ENCODE measurements around the gene SIGLEC10.
"Not testable (repeated sequence)": the region's sequence is repeated elsewhere in the genome, so short reads cannot be mapped to it uniquely, and the experiment has no call there.

The SIGLEC10 gene
- total RNA-seq, result 1.3 to 20.5 (median 6.0) reads per million in 17 experiments

- peak; percentile 89 to 93 (median 93) for DNase-seq
These were observed at the start of gene SIGLEC10 for GRCh38 chr19:51417107-51417809. SIGLEC10 (minus strand) TSS chr19:51417642; CDS start chr19:51417581, 61 bp downstream.

- DNase-seq, result peak in 2 of 4 experiments; percentile 23 to 47
These were observed 49.3 kb upstream of the SIGLEC10 start for GRCh38 chr19:51466723-51467122.

- not testable (repeated sequence) for DNase-seq
These were observed 46.6 kb upstream of the SIGLEC10 start for GRCh38 chr19:51463976-51464581.

GRCh38 chr19:51462681-51463080 lies 45.2 kb upstream of the SIGLEC10 start:
- DNase-seq, result no peak

GRCh38 chr19:51462276-51462675 lies 44.8 kb upstream of the SIGLEC10 start:
- peak in 1 of 4 experiments; percentile 27 for DNase-seq

- DNase-seq, result peak; percentile 61 to 73 (median 69)
These were observed 44.3 kb upstream of the SIGLEC10 start for GRCh38 chr19:51461723-51462161.

- DNase-seq, result peak; percentile 32 to 69 (median 66)
These were observed 42.9 kb upstream of the SIGLEC10 start for GRCh38 chr19:51460164-51460992.

GRCh38 chr19:51458899-51459505 lies 41.6 kb upstream of the SIGLEC10 start:
- no peak for DNase-seq

- no peak for DNase-seq
These were observed 40.7 kb upstream of the SIGLEC10 start, which contains the start of gene SIGLEC8 for GRCh38 chr19:51458051-51458645. SIGLEC8 (minus strand) TSS chr19:51458454; CDS start chr19:51458387, 67 bp downstream.

- DNase-seq, result no peak
These were observed 40.0 kb upstream of the SIGLEC10 start for GRCh38 chr19:51457351-51458013.

GRCh38 chr19:51456541-51457290 lies 39.3 kb upstream of the SIGLEC10 start:
- peak in 1 of 4 experiments; percentile 35 for DNase-seq

- no peak for DNase-seq
These were observed 33.4 kb upstream of the SIGLEC10 start for GRCh38 chr19:51450730-51451307.

- DNase-seq, result no peak
These were observed 31.1 kb upstream of the SIGLEC10 start for GRCh38 chr19:51448411-51449016.

GRCh38 chr19:51448011-51448410 lies 30.6 kb upstream of the SIGLEC10 start:
- DNase-seq, result no peak

- not testable (repeated sequence) for DNase-seq
These were observed 30.1 kb upstream of the SIGLEC10 start for GRCh38 chr19:51447510-51447909.

GRCh38 chr19:51441410-51442390 lies 24.3 kb upstream of the SIGLEC10 start:
- DNase-seq, result peak; percentile 46 to 66 (median 60)

GRCh38 chr19:51440846-51441409 lies 23.5 kb upstream of the SIGLEC10 start:
- peak; percentile 37 to 71 (median 62) for DNase-seq

GRCh38 chr19:51440052-51440451 lies 22.6 kb upstream of the SIGLEC10 start:
- DNase-seq, result no peak

Measured in suppressor macrophage (primary cell).